ENCODE data around the gene DAGLB.

DAGLB gene

DNA sequence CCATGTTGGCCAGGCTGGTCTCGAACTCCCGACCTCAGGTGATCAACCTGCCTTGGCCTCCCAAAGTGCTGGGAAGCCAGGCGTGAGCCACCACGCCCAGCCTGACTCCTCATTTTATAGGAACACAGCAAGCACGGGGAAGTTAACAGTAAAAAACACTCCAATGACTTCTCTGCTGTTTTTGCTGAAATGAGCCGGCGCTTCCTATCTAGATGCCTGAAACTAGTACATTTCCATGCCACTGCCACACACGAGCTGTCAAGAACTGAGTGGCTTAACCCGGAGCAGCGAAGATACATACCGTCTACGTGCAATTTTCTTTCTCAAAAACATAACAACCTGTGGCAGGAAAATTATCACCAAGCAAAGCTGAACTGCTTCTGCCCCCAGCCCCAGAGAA is 16.8 kb downstream of the DAGLB start:
- H3K9me3 ChIP-seq (ENCODE audit: low read depth, low read length), result no peaks in the 10 kb centered on the region
- no peak overlapping the region for H3K9ac ChIP-seq (ENCODE audit: insufficient read length)
- H3K4me3 ChIP-seq, result no peak overlapping the region
- DNase-seq (ENCODE audit: low read depth, low spot score), result no peak
- H3K27ac ChIP-seq, result no peak overlapping the region
- peaks cover 17% of the 10 kb centered on the region for H3K36me3 ChIP-seq (ENCODE audit: insufficient read depth, low read length)
- TF ChIP-seq POLR2AphosphoS5 (IDR thresholded peaks at IDR 0.05; ENCODE audit: borderline replicate concordance, low read depth, low read length) (no peak), EZH2 (IDR thresholded peaks at IDR 0.05) (no peak), FOXP2 (optimal IDR thresholded peaks at IDR 0.05; ENCODE audit: control extremely low read depth, extremely low read length, insufficient read depth) (no peak)

GRCh38 chr7:6430271-6430940 is 17.3 kb downstream of the DAGLB start:
- no peak for DNase-seq (ENCODE audit: low read depth, low spot score)
- Histone ChIP-seq H3K9ac (ENCODE audit: insufficient read length) (no peak overlapping the region), H3K27ac (no peak overlapping the region), H3K36me3 (ENCODE audit: insufficient read depth, low read length) (peaks cover 22% of the 10 kb centered on the region), H3K9me3 (ENCODE audit: low read depth, low read length) (no peaks in the 10 kb centered on the region), H3K4me3 (no peak overlapping the region)
- TF ChIP-seq EZH2 (IDR thresholded peaks at IDR 0.05) (no peak), FOXP2 (optimal IDR thresholded peaks at IDR 0.05; ENCODE audit: control extremely low read depth, extremely low read length, insufficient read depth) (no peak), POLR2AphosphoS5 (IDR thresholded peaks at IDR 0.05; ENCODE audit: borderline replicate concordance, low read depth, low read length) (no peak)

GRCh38 chr7:6425948-6426347 is 21.8 kb downstream of the DAGLB start:
- Histone ChIP-seq H3K27ac (no peak overlapping the region), H3K36me3 (ENCODE audit: insufficient read depth, low read length) (peaks cover 15% of the 10 kb centered on the region; the same call in 1 of the 2 replicates), H3K9ac (ENCODE audit: insufficient read length) (no peak overlapping the region), H3K9me3 (ENCODE audit: low read depth, low read length) (no peaks in the 10 kb centered on the region), H3K4me3 (no peak overlapping the region)
- DNase-seq (ENCODE audit: low read depth, low spot score), result no peak
- no peak for TF ChIP-seq FOXP2 (optimal IDR thresholded peaks at IDR 0.05; ENCODE audit: control extremely low read depth, extremely low read length, insufficient read depth)
- no peak for TF ChIP-seq POLR2AphosphoS5 (IDR thresholded peaks at IDR 0.05; ENCODE audit: borderline replicate concordance, low read depth, low read length)
- TF ChIP-seq EZH2 (IDR thresholded peaks at IDR 0.05), result no peak

GRCh38 chr7:6423942-6424701 is 23.6 kb downstream of the DAGLB start:
- H3K36me3 ChIP-seq (ENCODE audit: insufficient read depth, low read length), result peaks cover 15% of the 10 kb centered on the region; the same call in 1 of the 2 replicates
- no peaks in the 10 kb centered on the region for H3K9me3 ChIP-seq (ENCODE audit: low read depth, low read length)
- no peak for TF ChIP-seq POLR2AphosphoS5 (IDR thresholded peaks at IDR 0.05; ENCODE audit: borderline replicate concordance, low read depth, low read length)
- TF ChIP-seq FOXP2 (optimal IDR thresholded peaks at IDR 0.05; ENCODE audit: control extremely low read depth, extremely low read length, insufficient read depth), result no peak
- TF ChIP-seq EZH2 (IDR thresholded peaks at IDR 0.05), result no peak
- no peak overlapping the region for H3K9ac ChIP-seq (ENCODE audit: insufficient read length)
- no peak overlapping the region for H3K27ac ChIP-seq
- no peak overlapping the region for H3K4me3 ChIP-seq
- no peak for DNase-seq (ENCODE audit: low read depth, low spot score)

GRCh38 chr7:6422926-6423632 is 24.7 kb downstream of the DAGLB start:
- H3K4me3 ChIP-seq, result no peak overlapping the region
- no peak for DNase-seq (ENCODE audit: low read depth, low spot score)
- H3K9ac ChIP-seq (ENCODE audit: insufficient read length), result no peak overlapping the region
- no peak for TF ChIP-seq POLR2AphosphoS5 (IDR thresholded peaks at IDR 0.05; ENCODE audit: borderline replicate concordance, low read depth, low read length)
- no peak for TF ChIP-seq FOXP2 (optimal IDR thresholded peaks at IDR 0.05; ENCODE audit: control extremely low read depth, extremely low read length, insufficient read depth)
- no peak for TF ChIP-seq EZH2 (IDR thresholded peaks at IDR 0.05)
- no peaks in the 10 kb centered on the region for H3K9me3 ChIP-seq (ENCODE audit: low read depth, low read length)
- H3K27ac ChIP-seq, result no peak overlapping the region
- peaks cover 12% of the 10 kb centered on the region; the same call in 1 of the 2 replicates for H3K36me3 ChIP-seq (ENCODE audit: insufficient read depth, low read length)

GRCh38 chr7:6422095-6422494 is 25.7 kb downstream of the DAGLB start:
- H3K27ac ChIP-seq, result no peak overlapping the region

GRCh38 chr7:6420680-6421079 is 27.1 kb downstream of the DAGLB start:
- no peak for DNase-seq (ENCODE audit: low read depth, low spot score)
- Histone ChIP-seq H3K9ac (ENCODE audit: insufficient read length) (no peak overlapping the region), H3K27ac (no peak overlapping the region), H3K36me3 (ENCODE audit: insufficient read depth, low read length) (peaks cover 17% of the 10 kb centered on the region; the same call in 1 of the 2 replicates), H3K9me3 (ENCODE audit: low read depth, low read length) (no peaks in the 10 kb centered on the region), H3K4me3 (no peak overlapping the region)
- TF ChIP-seq EZH2 (IDR thresholded peaks at IDR 0.05) (no peak), POLR2AphosphoS5 (IDR thresholded peaks at IDR 0.05; ENCODE audit: borderline replicate concordance, low read depth, low read length) (no peak), FOXP2 (optimal IDR thresholded peaks at IDR 0.05; ENCODE audit: control extremely low read depth, extremely low read length, insufficient read depth) (no peak)

More at GRCh38 chr7:6422095-6422494, 25.7 kb downstream of the DAGLB start:
- TF ChIP-seq EZH2 (IDR thresholded peaks at IDR 0.05) (no peak), FOXP2 (optimal IDR thresholded peaks at IDR 0.05; ENCODE audit: control extremely low read depth, extremely low read length, insufficient read depth) (no peak), POLR2AphosphoS5 (IDR thresholded peaks at IDR 0.05; ENCODE audit: borderline replicate concordance, low read depth, low read length) (no peak)
- Histone ChIP-seq H3K4me3 (no peak overlapping the region), H3K9me3 (ENCODE audit: low read depth, low read length) (no peaks in the 10 kb centered on the region), H3K36me3 (ENCODE audit: insufficient read depth, low read length) (peaks cover 11% of the 10 kb centered on the region; the same call in 1 of the 2 replicates), H3K9ac (ENCODE audit: insufficient read length) (no peak overlapping the region)
- DNase-seq (ENCODE audit: low read depth, low spot score), result no peak

GRCh38 chr7:6419310-6419773 is 28.4 kb downstream of the DAGLB start:
- DNase-seq (ENCODE audit: low read depth, low spot score), result no peak
- Histone ChIP-seq H3K4me3 (no peak overlapping the region), H3K9ac (ENCODE audit: insufficient read length) (no peak overlapping the region), H3K36me3 (ENCODE audit: insufficient read depth, low read length) (peaks cover 21% of the 10 kb centered on the region), H3K9me3 (ENCODE audit: low read depth, low read length) (no peaks in the 10 kb centered on the region), H3K27ac (no peak overlapping the region)
- no peak for TF ChIP-seq FOXP2 (optimal IDR thresholded peaks at IDR 0.05; ENCODE audit: control extremely low read depth, extremely low read length, insufficient read depth)
- no peak for TF ChIP-seq EZH2 (IDR thresholded peaks at IDR 0.05)
- no peak for TF ChIP-seq POLR2AphosphoS5 (IDR thresholded peaks at IDR 0.05; ENCODE audit: borderline replicate concordance, low read depth, low read length)

Measured in SK-N-MC (cell line).